ENCODE data around the gene SLC27A1. TPM values are rescaled to one million over a fixed set of nuclear protein-coding genes. Genes with fewer than 3 reads are reported as not detected.
"Not testable (repeated sequence)": the region's sequence is repeated elsewhere in the genome, so short reads cannot be mapped to it uniquely, and the experiment has no call there.

SLC27A1 gene
- total RNA-seq, 2 donors from 2014 or later: 11.8 to 16.9 TPM

GRCh38 chr19:17496337-17496997 lies 26.1 kb downstream of the SLC27A1 start:
- DNase-seq: peak; percentile 96
- no peaks in the 10 kb centered on the region for H3K36me3 ChIP-seq (ENCODE audit: control insufficient read depth, insufficient read depth, low read length)

DNA sequence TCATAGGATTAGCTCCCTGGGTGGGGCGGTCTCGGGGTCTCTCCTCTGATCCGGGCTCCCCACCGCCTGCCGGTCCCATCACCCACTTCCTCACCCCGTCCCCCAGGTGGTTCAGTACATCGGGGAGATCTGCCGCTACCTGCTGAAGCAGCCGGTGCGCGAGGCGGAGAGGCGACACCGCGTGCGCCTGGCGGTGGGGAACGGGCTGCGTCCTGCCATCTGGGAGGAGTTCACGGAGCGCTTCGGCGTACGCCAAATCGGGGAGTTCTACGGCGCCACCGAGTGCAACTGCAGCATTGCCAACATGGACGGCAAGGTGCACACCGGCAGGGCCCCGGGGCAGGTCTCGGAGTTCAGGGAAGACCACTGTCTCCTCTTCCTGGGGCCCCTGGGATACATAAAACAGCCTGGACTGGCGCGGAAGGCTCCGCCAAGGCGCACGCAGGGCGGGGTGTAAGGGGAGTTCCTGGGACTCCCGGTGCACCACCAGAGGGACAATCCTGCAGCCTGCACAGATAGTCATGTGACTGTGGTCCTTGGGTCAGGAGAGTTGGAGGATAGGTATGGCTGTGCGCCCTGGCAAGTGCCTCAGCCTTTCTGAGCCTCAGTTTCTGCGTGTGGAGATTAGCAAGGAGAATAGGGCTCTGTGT lies 26.9 kb downstream of the SLC27A1 start:
- Histone ChIP-seq H3K4me1 (ENCODE audit: control insufficient read depth, insufficient read depth, low read length) (no peaks in the 10 kb centered on the region), H3K4me3 (ENCODE audit: low read length) (no peak overlapping the region), H3K27ac (ENCODE audit: low read depth, low read length) (no peak overlapping the region), H3K9ac (ENCODE audit: extremely low read depth, low read length, poor library complexity, severe bottlenecking) (no peak overlapping the region), H3K9me3 (ENCODE audit: control insufficient read depth, low read length) (no peaks in the 10 kb centered on the region), H3K27me3 (ENCODE audit: control insufficient read depth, insufficient read depth, low read length, poor library complexity, severe bottlenecking) (no peaks in the 10 kb centered on the region), H3K36me3 (ENCODE audit: control insufficient read depth, insufficient read depth, low read length) (no peaks in the 10 kb centered on the region)
- Mint-ChIP-seq H3K9me3 (no peaks in the 10 kb centered on the region), H3K27ac (no peak overlapping the region), H3K36me3 (ENCODE audit: low read depth) (peaks cover 2% of the 10 kb centered on the region), H3K4me3 (peak overlapping the region; percentile 36), H3K4me1 (peaks cover 14% of the 10 kb centered on the region), H3K27me3 (ENCODE audit: insufficient read depth) (peaks cover 11% of the 10 kb centered on the region)
- 96 to 97% methylated on average over 32 to 41 of the region's 41 CpGs for WGBS, 2 experiments (ENCODE audit: insufficient coverage in 1 of 2, insufficient read length in 1 of 2)
- TF ChIP-seq, protein P1, sequence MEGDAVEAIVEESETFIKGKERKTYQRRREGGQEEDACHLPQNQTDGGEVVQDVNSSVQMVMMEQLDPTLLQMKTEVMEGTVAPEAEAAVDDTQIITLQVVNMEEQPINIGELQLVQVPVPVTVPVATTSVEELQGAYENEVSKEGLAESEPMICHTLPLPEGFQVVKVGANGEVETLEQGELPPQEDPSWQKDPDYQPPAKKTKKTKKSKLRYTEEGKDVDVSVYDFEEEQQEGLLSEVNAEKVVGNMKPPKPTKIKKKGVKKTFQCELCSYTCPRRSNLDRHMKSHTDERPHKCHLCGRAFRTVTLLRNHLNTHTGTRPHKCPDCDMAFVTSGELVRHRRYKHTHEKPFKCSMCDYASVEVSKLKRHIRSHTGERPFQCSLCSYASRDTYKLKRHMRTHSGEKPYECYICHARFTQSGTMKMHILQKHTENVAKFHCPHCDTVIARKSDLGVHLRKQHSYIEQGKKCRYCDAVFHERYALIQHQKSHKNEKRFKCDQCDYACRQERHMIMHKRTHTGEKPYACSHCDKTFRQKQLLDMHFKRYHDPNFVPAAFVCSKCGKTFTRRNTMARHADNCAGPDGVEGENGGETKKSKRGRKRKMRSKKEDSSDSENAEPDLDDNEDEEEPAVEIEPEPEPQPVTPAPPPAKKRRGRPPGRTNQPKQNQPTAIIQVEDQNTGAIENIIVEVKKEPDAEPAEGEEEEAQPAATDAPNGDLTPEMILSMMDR (conservative IDR thresholded peaks at IDR 0.05): peak; percentile 33
- peak; percentile 52 for DNase-seq

More at GRCh38 chr19:17496337-17496997, 26.1 kb downstream of the SLC27A1 start:
- Mint-ChIP-seq H3K27ac (no peak overlapping the region), H3K4me3 (no peak overlapping the region), H3K9me3 (no peaks in the 10 kb centered on the region), H3K27me3 (ENCODE audit: insufficient read depth) (peaks cover 11% of the 10 kb centered on the region), H3K4me1 (peaks cover 14% of the 10 kb centered on the region), H3K36me3 (ENCODE audit: low read depth) (peaks cover 2% of the 10 kb centered on the region)
- TF ChIP-seq, protein P1 (conservative IDR thresholded peaks at IDR 0.05): peak; percentile 98
- Histone ChIP-seq H3K27me3 (ENCODE audit: control insufficient read depth, insufficient read depth, low read length, poor library complexity, severe bottlenecking) (no peaks in the 10 kb centered on the region), H3K4me1 (ENCODE audit: control insufficient read depth, insufficient read depth, low read length) (no peaks in the 10 kb centered on the region), H3K27ac (ENCODE audit: low read depth, low read length) (no peak overlapping the region), H3K9ac (ENCODE audit: extremely low read depth, low read length, poor library complexity, severe bottlenecking) (no peak overlapping the region), H3K4me3 (ENCODE audit: low read length) (no peak overlapping the region), H3K9me3 (ENCODE audit: control insufficient read depth, low read length) (no peaks in the 10 kb centered on the region)
- WGBS, 2 experiments (ENCODE audit: insufficient coverage in 1 of 2, insufficient read length in 1 of 2): 73 to 94% methylated on average over 7 to 14 of the region's 14 CpGs

GRCh38 chr19:17499025-17499424 lies 28.7 kb downstream of the SLC27A1 start:
- not testable (repeated sequence) for H3K9ac ChIP-seq (ENCODE audit: extremely low read depth, low read length, poor library complexity, severe bottlenecking); H3K27ac ChIP-seq (ENCODE audit: low read depth, low read length); H3K9me3 Mint-ChIP-seq; H3K4me3 ChIP-seq (ENCODE audit: low read length); H3K27me3 ChIP-seq (ENCODE audit: control insufficient read depth, insufficient read depth, low read length, poor library complexity, severe bottlenecking); H3K27ac Mint-ChIP-seq; H3K4me1 ChIP-seq (ENCODE audit: control insufficient read depth, insufficient read depth, low read length); H3K36me3 ChIP-seq (ENCODE audit: control insufficient read depth, insufficient read depth, low read length); H3K36me3 Mint-ChIP-seq (ENCODE audit: low read depth); H3K9me3 ChIP-seq (ENCODE audit: control insufficient read depth, low read length); H3K4me3 Mint-ChIP-seq
- Mint-ChIP-seq H3K27me3 (ENCODE audit: insufficient read depth) (peaks cover 11% of the 10 kb centered on the region), H3K4me1 (peaks cover 14% of the 10 kb centered on the region)
- TF ChIP-seq, protein P1 (conservative IDR thresholded peaks at IDR 0.05): peak; percentile 57
- WGBS, 2 experiments (ENCODE audit: insufficient coverage in 1 of 2, insufficient read length in 1 of 2): 79 to 82% methylated on average over 5 to 10 of the region's 12 CpGs
- peak; percentile 58 for DNase-seq
